ENCODE measurements around the gene HRH4.

DNA sequence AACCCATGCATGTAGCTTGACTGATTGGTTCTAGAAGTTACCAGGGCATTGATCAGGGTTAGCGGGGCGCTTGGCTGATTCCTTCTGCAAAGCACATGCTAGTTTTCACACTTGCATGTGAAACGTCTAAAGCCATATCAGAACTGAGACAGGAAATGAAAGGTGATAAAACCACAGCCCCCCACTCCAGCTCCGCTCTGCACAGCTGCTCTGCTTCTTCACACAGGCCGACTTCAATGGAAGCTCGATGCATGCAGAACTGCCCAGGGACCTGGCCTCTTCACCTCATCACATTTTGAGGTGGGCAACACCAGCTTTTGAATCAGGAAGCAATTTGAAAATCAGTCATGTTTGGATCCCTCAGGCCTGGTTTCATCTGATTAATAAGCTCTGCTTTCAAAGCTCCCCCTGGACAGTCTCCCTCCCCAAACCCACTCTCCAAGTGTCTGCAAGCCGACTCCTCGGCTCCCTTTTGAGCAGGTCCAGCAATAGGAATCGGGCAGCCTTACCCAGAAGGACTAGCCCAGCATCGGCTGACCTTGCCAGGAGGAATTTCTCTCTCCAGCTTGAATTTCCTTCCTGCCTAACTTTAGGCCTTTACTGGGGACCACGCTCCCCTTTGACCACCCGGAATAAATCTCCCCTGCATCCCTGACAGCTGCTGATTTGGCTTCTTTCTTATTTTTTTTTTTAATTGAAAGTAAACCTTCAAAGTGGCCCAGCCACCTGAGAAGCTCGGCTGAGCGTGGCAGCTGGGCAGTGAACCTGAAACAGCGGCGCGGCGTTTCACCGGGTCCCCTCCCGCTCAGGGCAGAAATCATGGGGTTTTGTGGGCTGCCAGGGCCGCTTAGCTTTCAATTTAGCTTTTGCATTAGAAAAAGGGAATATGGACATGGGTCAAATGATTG is 31.7 kb downstream of the HRH4 start:
- TF ChIP-seq EP300 (IDR thresholded peaks at IDR 0.05; ENCODE audit: borderline replicate concordance in 1 of 2, control insufficient read depth in 1 of 2, low read depth in 2 of 2, low read length in 2 of 2) (0 out of 4 replicates have a peak, but pooled peaks have one; percentile 10 to 26), MEF2A (IDR thresholded peaks at IDR 0.05; ENCODE audit: insufficient read depth, low read depth, low read length) (no peak), BRCA1 (IDR thresholded peaks at IDR 0.05; ENCODE audit: low read depth, low read length) (no peak)
- TF ChIP-seq, protein P1, sequence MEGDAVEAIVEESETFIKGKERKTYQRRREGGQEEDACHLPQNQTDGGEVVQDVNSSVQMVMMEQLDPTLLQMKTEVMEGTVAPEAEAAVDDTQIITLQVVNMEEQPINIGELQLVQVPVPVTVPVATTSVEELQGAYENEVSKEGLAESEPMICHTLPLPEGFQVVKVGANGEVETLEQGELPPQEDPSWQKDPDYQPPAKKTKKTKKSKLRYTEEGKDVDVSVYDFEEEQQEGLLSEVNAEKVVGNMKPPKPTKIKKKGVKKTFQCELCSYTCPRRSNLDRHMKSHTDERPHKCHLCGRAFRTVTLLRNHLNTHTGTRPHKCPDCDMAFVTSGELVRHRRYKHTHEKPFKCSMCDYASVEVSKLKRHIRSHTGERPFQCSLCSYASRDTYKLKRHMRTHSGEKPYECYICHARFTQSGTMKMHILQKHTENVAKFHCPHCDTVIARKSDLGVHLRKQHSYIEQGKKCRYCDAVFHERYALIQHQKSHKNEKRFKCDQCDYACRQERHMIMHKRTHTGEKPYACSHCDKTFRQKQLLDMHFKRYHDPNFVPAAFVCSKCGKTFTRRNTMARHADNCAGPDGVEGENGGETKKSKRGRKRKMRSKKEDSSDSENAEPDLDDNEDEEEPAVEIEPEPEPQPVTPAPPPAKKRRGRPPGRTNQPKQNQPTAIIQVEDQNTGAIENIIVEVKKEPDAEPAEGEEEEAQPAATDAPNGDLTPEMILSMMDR (IDR thresholded peaks at IDR 0.05 in 2 of 3, conservative IDR thresholded peaks at IDR 0.05 in 1 of 3; ENCODE audit: control insufficient read depth in 2 of 3, extremely low read depth in 1 of 3, insufficient read depth in 1 of 3, low read depth in 3 of 3, low read length in 3 of 3), result no peak

All from GM12878 (cell line).